Astrocyte (in vitro differentiated cells and primary cell): ENCODE results near the gene FDX1. TPM values are rescaled to one million over a fixed set of nuclear protein-coding genes. Genes with fewer than 3 reads are reported as not detected.

Experiments used
- DNase-seq: peaks from one replicate; pipeline ENCODE4 v3.0.0-alpha.2; 2010; ENCODE audit warnings: low read depth
- FAIRE-seq: peaks from 2 replicates; lab custom pipeline; 2011; peaks lifted over from hg19 to GRCh38; lab: Jason Lieb, UNC
- H2AFZ ChIP-seq: 2 replicates; pipeline ENCODE4 v1.6.0; 2012; ENCODE audit warnings: low read depth, low read length, inconsistent platforms
- H3K27ac ChIP-seq: 2 replicates; pipeline ENCODE4 v1.5.1; 2011; ENCODE audit warnings: low read depth, low read length, inconsistent platforms
- H3K27me3 ChIP-seq: 2 replicates; pipeline ENCODE4 v1.6.0; 2011; ENCODE audit warnings: low read length, inconsistent platforms; ENCODE audit not compliant: insufficient read depth
- H3K36me3 ChIP-seq: 2 replicates; pipeline ENCODE4 v1.5.1; 2011; ENCODE audit warnings: low read length, inconsistent platforms; ENCODE audit not compliant: insufficient read depth
- H3K4me1 ChIP-seq: 2 replicates; pipeline ENCODE4 v1.5.1; 2011; ENCODE audit warnings: low read length, inconsistent platforms; ENCODE audit not compliant: insufficient read depth
- H3K4me2 ChIP-seq: 2 replicates; pipeline ENCODE4 v1.6.0; 2012; ENCODE audit warnings: low read length, inconsistent platforms
- H3K4me3 ChIP-seq: 2 replicates; pipeline ENCODE4 v1.5.1; 2011; ENCODE audit warnings: low read depth, mild to moderate bottlenecking, low read length, inconsistent platforms; ENCODE audit not compliant: insufficient read depth
- H3K79me2 ChIP-seq: 2 replicates; pipeline ENCODE4 v1.6.0; 2012; ENCODE audit warnings: mild to moderate bottlenecking, low read length, inconsistent platforms; ENCODE audit not compliant: insufficient read depth
- H3K9ac ChIP-seq: 2 replicates; pipeline ENCODE4 v1.6.0; 2012; ENCODE audit warnings: mild to moderate bottlenecking, low read length, inconsistent platforms
- H3K9me3 ChIP-seq: 2 replicates; pipeline ENCODE4 v1.5.1; 2012; ENCODE audit warnings: low read depth, mild to moderate bottlenecking, low read length, inconsistent platforms; ENCODE audit not compliant: insufficient read depth
- H4K20me1 ChIP-seq: 2 replicates; pipeline ENCODE4 v1.6.0; 2012; ENCODE audit warnings: low read length, inconsistent platforms; ENCODE audit not compliant: insufficient read depth
- H3K27ac Mint-ChIP-seq: one replicate; pipeline ENCODE4 v1.8.0; 2021; ENCODE audit warnings: mild to moderate bottlenecking, mixed read lengths; ENCODE audit not compliant: unreplicated experiment
- H3K27me3 Mint-ChIP-seq: one replicate; pipeline ENCODE4 v1.8.0; 2021; ENCODE audit warnings: low read depth, mixed read lengths; ENCODE audit not compliant: unreplicated experiment
- H3K36me3 Mint-ChIP-seq: one replicate; pipeline ENCODE4 v1.8.0; 2021; ENCODE audit warnings: low read depth, mixed read lengths; ENCODE audit not compliant: unreplicated experiment
- H3K4me1 Mint-ChIP-seq: one replicate; pipeline ENCODE4 v1.8.0; 2021; ENCODE audit warnings: low read depth, mixed read lengths; ENCODE audit not compliant: unreplicated experiment
- H3K4me3 Mint-ChIP-seq: one replicate; pipeline ENCODE4 v1.8.0; 2021; ENCODE audit warnings: mild to moderate bottlenecking, moderate library complexity, mixed read lengths; ENCODE audit not compliant: unreplicated experiment
- H3K9me3 Mint-ChIP-seq: one replicate; pipeline ENCODE4 v1.8.0; 2021; ENCODE audit warnings: mild to moderate bottlenecking, mixed read lengths; ENCODE audit not compliant: unreplicated experiment
- EZH2 ChIP-seq: IDR thresholded peaks from 2 replicates; pipeline ENCODE4 v1.6.1; 2012; ENCODE audit warnings: mild to moderate bottlenecking, low read length, inconsistent platforms; ENCODE audit not compliant: insufficient read depth
- total RNA-seq: library from RNA; stranded (reverse); gene quantifications from 2 replicates; pipeline ENCODE4 v1.2.1, GENCODE V29; 2021
- TF ChIP-seq, protein P1 (sequence below): IDR thresholded peaks from 2 replicates; pipeline ENCODE4 v1.5.1; 2011; ENCODE audit warnings: low read depth, mild to moderate bottlenecking, inconsistent platforms, low read length, moderate library complexity; ENCODE audit not compliant: insufficient read depth

FDX1 gene
- total RNA-seq, 1 donor from 2014 or later: 7.1 TPM

GRCh38 chr11:110478410-110478809 lies 48.7 kb downstream of the FDX1 start:
- Mint-ChIP-seq H3K9me3 (no peaks in the 10 kb centered on the region), H3K27ac (no peak overlapping the region), H3K4me1 (no peaks in the 10 kb centered on the region), H3K27me3 (peaks cover 2% of the 10 kb centered on the region), H3K4me3 (no peak overlapping the region), H3K36me3 (no peaks in the 10 kb centered on the region)
- FAIRE-seq (no peak), DNase-seq (no peak)
- Histone ChIP-seq H3K4me2 (no peak overlapping the region), H3K9ac (no peak overlapping the region), H3K27ac (no peak overlapping the region), H3K4me3 (no peak overlapping the region), H4K20me1 (no peaks in the 10 kb centered on the region), H3K9me3 (no peaks in the 10 kb centered on the region), H2AFZ (no peak overlapping the region), H3K79me2 (no peaks in the 10 kb centered on the region), H3K27me3 (no peaks in the 10 kb centered on the region), H3K36me3 (no peaks in the 10 kb centered on the region), H3K4me1 (no peaks in the 10 kb centered on the region)
- TF ChIP-seq, protein P1, sequence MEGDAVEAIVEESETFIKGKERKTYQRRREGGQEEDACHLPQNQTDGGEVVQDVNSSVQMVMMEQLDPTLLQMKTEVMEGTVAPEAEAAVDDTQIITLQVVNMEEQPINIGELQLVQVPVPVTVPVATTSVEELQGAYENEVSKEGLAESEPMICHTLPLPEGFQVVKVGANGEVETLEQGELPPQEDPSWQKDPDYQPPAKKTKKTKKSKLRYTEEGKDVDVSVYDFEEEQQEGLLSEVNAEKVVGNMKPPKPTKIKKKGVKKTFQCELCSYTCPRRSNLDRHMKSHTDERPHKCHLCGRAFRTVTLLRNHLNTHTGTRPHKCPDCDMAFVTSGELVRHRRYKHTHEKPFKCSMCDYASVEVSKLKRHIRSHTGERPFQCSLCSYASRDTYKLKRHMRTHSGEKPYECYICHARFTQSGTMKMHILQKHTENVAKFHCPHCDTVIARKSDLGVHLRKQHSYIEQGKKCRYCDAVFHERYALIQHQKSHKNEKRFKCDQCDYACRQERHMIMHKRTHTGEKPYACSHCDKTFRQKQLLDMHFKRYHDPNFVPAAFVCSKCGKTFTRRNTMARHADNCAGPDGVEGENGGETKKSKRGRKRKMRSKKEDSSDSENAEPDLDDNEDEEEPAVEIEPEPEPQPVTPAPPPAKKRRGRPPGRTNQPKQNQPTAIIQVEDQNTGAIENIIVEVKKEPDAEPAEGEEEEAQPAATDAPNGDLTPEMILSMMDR: no peak
- no peak for TF ChIP-seq EZH2

DNA sequence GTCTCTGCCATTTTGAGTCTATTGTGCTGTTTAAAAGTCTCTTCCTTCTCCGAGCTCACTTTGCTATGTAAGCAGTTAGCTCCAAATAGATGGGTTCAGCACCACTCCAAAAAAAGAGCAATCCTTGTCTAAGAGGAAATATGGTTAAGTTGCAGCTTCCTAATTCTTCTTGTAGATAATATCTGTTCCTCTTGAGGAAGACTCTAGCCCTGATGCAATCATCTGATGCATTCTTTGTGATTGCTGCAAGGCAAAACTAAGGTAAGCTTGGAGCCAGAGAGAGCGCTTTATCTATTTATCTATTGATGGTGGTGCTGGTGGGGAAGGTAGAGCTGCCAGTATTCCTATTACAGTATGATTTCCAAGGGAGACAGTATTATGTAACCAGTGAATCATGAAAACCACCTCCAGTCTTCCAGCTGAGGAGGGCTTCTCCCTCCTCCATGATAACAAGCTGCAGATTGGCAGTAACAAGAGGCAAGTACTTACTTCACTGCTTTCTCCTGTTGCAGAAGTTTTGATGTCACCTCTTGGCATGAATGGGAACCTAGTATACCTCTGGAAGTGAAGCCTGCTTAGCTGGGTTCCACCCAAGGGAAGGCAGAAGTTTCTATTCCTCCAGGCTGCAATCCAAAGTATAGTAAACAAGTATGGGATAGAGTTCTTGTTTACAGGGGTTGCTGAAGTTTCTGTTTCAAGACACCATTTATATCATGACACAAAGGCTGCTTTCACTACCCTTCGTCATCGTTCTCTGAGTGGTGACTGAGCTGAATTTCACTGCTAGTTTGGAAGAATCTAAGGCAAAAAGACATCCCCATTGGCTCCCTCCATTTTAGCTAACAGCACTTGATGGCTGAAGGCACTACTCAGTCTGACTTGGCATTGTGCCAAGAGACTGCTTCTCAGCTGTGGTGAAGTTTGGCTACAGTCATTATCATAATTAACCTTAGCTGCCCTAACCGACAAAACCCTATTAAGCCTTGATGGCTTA lies 49.7 kb downstream of the FDX1 start:
- Histone ChIP-seq H3K4me2 (no peak overlapping the region), H4K20me1 (no peaks in the 10 kb centered on the region), H3K27me3 (no peaks in the 10 kb centered on the region), H2AFZ (no peak overlapping the region), H3K9me3 (no peaks in the 10 kb centered on the region), H3K4me1 (no peaks in the 10 kb centered on the region), H3K4me3 (no peak overlapping the region), H3K9ac (no peak overlapping the region), H3K27ac (no peak overlapping the region), H3K79me2 (no peaks in the 10 kb centered on the region), H3K36me3 (no peaks in the 10 kb centered on the region)
- H3K9me3 Mint-ChIP-seq: no peaks in the 10 kb centered on the region
- FAIRE-seq (no peak), DNase-seq (peak; percentile 81)
- H3K4me3 Mint-ChIP-seq: no peak overlapping the region
- no peak overlapping the region for H3K27ac Mint-ChIP-seq
- H3K4me1 Mint-ChIP-seq: no peaks in the 10 kb centered on the region
- peaks cover 2% of the 10 kb centered on the region for H3K27me3 Mint-ChIP-seq
- no peaks in the 10 kb centered on the region for H3K36me3 Mint-ChIP-seq
- TF ChIP-seq, protein P1: no peak
- TF ChIP-seq EZH2: no peak

DNA sequence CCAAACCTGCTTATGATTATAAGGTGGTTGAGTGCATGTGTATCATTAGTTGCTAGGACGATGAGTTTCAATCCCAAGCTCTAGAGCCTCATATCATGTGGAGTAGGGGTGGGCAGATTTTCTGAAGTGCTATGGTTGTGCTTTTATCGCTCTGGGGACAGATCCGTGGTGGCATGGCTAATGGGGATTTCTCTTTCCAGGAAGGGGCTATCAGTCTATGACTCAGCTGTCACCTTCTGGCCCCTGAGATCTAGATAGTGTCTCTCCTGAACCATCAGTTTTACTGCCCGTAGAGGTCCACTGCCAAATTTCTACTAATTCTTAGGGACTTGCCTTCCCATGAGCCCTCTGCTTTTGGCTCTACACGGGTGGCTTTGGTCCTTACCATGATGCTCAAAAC lies 51.8 kb downstream of the FDX1 start:
- H3K79me2 ChIP-seq: no peaks in the 10 kb centered on the region
- no peak overlapping the region for H3K27ac ChIP-seq
- H3K9ac ChIP-seq: no peak overlapping the region
- no peaks in the 10 kb centered on the region for H4K20me1 ChIP-seq
- H3K4me1 ChIP-seq: no peaks in the 10 kb centered on the region
- no peaks in the 10 kb centered on the region for H3K9me3 ChIP-seq
- Mint-ChIP-seq H3K4me1 (no peaks in the 10 kb centered on the region), H3K27me3 (peaks cover 2% of the 10 kb centered on the region), H3K27ac (no peak overlapping the region), H3K36me3 (no peaks in the 10 kb centered on the region), H3K4me3 (no peak overlapping the region), H3K9me3 (no peaks in the 10 kb centered on the region)
- no peak for FAIRE-seq
- H3K4me3 ChIP-seq: no peak overlapping the region
- H3K27me3 ChIP-seq: no peaks in the 10 kb centered on the region
- H3K36me3 ChIP-seq: no peaks in the 10 kb centered on the region
- H3K4me2 ChIP-seq: no peak overlapping the region
- no peak for DNase-seq
- H2AFZ ChIP-seq: no peak overlapping the region
- TF ChIP-seq, protein P1: no peak
- TF ChIP-seq EZH2: no peak
